ENCODE results near the gene DTNBP1.

Gene DTNBP1

DNA sequence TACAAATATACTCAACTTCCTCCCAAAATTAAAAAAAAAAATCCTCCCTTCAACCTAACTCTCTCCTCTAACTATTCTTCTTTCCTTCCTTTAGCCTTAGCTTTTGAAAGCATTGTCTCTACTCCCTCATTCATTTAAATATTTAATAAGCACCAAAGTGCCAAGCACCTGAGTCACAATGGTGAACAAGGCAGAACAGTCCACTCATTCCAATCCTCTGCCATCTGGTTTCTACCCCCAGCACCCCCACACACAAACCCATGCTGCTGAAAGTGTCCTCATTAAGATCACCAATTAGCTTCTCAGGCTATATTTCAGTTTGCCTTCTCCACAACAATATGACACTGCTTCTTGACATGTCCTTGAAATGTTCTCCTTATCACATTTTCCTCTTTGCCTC is 76.3 kb downstream of the DTNBP1 start:
- DNase-seq = peak; percentile 16

DNA sequence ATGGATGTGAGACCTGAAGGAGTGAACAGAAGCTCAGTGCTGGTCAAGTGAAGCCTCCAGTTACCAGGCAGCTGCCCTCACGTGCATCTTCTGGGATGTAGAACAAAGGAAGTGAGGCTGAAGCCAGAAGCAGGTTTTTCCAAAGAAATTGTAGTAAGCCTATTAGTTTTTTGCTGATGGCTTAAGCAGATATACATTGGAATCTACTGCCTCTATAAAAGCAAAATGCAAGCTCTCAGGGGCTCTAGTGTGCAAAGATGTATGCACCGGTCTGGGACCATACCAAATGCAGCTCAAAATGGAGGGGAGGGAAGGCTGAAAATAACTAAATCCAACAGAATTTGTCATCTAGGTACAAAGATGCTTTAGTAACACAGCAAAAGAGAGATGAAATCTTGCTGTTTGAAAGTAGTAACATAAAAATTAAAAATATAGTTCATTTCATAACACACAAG is 77.0 kb downstream of the DTNBP1 start:
- DNase-seq = no peak

DNA sequence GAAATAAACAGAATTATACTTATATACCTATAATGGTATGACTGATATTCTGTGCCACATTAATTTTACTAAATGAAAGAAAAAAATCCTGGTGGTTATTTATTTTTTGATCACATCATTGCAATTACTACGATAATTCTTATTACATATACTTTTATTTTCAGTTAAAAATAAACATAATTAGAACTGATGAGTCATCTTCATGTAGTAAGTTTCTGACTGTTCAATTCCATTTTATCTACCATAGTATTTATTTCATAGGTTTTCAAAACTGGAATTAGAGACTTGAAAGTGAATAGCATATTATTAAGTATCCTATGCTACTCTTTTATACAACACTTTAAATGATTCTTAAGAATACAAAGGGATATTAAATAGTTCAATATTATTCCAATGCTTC is 80.3 kb downstream of the DTNBP1 start:
- DNase-seq = no peak

DNA sequence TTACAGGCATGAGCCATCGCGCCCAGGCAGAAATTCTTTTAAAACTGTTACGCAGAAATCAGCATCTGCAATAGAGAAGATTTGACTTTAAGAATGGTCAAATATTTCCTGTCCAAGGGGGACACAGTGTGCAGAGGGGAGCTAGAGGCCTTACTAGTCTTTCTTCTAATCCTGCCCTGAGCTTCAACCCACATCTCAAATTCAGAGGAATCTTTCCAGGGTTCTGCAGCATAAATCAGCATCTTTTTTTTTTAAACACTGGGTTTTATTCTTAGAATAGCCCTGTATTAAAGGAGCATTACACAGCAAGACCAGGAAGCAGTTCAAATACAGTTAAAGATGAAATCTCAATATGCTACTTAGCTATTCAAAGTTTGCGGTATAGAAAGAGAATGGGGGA is 81.1 kb downstream of the DTNBP1 start:
- no peak for DNase-seq

DNA sequence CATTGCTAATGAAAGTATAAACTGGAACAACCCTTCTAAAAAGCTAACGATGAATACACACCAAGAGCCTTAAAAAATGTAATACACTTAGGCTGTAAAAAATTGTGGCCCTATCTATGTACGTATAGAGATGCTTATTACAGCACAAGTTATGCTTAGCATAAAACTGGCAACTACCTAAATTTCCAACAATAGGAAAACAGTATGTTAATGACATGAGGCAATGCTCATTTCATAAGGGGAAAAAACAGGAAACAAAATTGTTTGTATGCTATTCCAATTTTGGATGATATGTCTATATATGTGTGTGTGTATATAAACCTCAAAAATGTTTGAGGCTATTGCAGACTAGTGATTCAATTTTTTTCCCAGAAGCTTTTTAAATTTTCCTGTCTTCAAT is 82.5 kb downstream of the DTNBP1 start:
- DNase-seq = no peak

DNA sequence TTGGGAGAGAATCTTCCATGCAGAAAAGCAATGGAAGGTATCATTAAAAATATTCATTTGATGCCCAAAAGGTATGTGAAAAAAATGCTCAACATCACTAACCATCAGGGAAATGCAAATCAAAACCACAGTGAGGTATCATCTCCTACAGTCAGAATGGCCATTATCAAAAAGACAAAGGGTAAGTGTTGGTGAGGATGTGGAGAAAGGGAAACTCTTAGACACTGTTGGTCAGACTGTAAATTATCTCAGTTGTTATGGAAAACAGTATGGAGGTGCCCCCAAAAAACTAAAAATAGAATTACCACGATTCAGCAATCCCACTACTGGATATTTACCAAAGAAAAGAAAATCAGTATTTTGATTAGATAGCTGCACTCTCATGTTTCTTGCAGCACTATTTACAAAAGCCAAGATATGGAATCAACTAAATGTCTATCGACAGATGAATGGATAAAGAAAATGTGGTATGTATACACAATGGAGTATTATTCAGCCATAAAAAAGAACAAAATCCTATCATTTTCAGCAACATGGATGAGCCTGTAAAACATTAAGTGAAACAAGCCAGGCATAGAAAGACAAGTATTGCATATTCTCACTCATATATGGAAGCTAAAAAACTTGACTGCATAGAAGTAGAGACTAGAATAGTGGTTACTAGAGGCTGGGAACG is 84.0 kb downstream of the DTNBP1 start:
- DNase-seq = no peak

DNA sequence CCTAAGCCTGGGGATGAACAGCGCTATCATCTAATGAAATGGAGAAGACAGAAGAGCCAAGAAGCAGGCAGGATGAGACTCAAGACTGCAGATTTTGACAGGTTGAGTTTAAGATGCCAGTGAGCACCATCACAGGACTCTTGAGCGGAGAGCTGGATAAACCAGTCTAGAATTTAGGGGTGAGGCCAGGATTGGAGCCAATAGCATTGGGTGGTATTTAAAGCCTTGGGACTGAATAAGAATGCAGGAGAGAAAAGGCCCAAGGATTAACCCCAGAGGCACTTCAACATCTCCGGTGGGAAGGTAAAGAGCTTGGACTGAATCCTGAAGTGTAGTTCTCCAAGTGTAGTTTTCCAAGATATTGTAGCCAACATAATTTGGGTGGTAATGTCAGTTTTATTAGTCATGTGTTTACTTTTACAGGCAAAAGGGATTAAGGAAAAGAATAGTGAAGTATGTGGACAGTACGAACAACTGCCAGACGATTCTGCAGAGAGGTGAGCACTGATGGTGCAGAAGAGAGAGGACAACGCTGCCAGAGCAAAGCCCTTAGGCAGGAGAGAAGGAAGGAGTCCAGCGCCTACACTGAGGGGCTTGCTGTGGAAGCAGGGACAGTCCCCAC is 85.2 kb downstream of the DTNBP1 start:
- no peak for DNase-seq

DNA sequence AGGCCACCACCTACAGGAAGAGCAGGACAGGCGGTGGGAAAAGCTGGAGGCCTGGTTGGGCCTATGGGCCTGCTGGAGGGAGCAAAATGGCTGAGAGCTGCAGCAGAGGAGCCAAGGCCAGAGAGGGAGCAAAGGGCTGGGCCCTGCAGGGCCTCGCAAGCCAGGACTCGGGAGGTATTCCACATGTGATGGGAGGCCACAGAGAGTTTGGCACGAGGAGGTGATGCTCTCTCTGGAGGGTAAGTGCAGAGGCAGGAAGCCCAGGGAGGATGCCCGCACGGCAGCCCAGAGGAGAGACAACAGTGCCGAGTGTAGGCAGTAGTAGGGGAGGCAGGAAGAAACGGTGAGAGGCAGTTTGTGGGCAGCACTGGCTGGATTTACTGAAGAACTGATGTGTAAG is 85.7 kb downstream of the DTNBP1 start:
- DNase-seq = no peak

DNA sequence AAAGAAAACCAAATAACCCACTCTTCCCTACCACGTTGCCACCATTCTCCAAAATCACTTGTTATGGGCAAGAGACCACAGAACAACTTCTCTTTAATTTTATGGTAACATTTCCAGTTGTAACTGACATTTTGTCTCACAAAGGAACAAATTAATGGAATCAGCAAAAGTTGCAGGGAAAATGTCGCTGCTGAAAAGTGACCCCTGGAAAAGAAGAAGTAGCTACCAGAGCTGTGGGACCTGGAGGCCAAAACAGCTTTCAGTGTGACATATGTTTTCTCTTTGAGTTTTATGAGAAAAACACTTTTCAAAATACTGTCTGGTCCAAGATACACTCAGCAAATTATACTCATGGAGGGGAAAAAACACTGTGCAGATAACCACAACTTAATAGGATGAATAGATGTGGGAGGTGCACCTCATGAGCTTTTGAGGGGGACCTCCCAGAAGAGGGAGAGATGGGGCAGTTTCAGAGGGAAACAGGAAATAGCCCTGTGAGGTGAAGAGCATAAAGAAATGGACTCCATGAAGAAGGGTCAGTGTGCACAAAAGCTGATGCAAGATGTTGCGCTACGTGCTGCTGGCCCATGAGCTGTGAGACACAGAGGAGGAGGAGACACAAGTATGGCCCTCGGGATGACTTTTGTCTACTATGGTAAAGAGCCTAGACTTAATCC is 87.3 kb downstream of the DTNBP1 start:
- DNase-seq = no peak

DNA sequence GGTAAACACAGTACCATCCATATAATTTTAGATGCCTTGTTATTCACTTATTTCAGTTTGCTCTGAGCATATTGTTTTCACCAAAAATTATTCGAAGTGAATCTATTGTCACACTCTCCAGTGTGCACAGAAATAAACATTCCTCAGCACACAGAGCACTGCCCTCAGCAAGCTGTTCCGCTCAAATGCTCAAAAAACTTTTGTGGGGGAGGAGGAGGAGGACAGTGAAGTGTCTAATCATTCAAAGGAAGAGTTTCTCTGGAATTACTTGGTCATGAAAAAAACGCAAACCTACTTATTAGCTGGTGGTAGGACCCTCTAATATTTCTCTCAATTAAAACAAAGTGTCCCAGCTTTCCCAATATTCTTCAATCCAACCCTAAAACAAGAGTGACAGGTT is 88.3 kb downstream of the DTNBP1 start:
- DNase-seq = no peak

DNA sequence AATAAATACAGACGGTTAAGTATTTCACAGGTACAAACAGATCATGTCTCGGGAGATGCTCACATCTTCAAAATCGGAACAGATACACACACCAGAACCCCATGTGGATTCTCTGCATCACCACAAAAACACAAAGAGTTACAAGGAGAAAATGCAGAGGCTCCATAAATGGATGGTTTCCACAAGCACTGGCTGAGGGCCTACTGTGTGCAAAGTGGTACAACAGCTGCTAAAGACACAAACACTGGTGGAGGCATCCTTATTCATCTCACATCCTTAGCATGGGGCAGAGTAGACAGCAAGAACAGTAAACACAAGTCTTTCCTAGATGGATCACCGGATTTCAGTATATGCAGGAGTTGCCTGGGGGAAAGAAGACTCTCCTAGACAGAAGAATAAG is 88.8 kb downstream of the DTNBP1 start:
- no peak for DNase-seq

DNA sequence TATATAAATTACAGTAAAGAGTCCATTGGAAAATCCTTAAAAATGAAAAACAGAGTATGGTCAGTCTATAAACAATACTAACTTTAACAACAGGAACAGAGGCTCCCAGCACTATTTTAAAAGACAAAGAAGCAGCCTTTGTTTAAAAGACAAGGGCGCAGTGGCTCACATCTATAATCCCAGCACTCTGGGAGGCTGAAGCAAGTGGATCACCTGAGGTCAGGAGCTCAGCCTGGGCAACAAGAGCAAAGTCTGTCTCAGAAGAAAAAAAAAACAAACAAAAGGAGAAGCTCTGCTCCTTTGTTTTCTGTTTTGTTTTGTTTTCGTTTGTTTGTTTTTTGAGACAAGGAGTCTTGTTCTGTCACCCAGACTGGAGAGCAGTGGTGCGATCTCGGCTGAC is 89.4 kb downstream of the DTNBP1 start:
- no peak for DNase-seq

DNA sequence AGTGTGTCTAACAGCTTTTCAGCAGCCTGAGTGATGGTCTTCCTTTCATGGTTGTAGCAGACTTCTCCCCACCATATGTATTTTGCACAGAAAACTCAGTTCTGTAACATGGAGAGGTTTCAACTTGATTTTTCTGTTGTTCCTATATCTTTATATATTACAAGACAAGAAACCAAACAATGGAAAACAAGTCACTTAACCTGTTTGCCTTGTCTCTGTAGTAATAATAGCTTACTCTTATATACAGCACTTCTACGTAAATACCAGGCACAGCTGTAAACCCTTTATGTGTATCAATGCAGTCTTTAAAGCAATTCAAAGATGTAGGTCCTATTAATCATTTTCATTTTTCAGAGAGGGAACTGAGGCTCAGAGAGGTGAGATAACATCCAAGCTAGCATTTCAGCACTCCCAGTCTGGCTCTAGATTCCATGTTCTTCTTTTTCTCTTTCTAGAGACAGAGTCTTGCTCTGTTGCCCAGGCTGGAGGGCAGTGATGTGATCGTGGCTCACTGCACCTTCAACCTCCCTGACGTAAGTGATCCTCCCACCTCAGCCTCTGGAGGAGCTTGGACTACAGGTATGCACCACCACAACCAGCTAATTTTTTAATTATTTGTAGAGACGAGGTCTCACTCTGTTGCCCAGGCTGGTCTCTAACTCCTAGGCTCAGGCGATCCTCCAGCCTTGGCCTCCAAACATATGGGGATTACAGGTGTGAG is 90.4 kb downstream of the DTNBP1 start:
- no peak for DNase-seq

DNA sequence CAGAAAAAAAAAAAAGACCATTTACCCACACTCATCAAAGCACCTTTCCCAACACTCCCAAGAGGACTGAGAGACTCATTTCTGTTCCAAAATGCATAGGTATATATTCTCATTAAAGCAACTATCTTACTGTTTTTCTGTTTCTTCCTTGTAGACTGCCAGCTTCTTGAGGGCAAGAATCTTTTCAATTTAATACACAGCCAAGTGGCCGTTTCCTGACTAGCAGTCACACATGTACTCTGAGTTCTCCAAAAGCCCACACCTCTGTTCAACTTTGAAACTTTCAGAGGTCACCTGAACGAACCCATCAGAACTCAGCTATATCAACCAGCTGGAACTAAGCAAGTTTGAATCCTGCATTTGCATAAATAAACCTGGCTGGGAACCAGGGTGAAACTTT is 92.7 kb downstream of the DTNBP1 start:
- no peak for DNase-seq

DNA sequence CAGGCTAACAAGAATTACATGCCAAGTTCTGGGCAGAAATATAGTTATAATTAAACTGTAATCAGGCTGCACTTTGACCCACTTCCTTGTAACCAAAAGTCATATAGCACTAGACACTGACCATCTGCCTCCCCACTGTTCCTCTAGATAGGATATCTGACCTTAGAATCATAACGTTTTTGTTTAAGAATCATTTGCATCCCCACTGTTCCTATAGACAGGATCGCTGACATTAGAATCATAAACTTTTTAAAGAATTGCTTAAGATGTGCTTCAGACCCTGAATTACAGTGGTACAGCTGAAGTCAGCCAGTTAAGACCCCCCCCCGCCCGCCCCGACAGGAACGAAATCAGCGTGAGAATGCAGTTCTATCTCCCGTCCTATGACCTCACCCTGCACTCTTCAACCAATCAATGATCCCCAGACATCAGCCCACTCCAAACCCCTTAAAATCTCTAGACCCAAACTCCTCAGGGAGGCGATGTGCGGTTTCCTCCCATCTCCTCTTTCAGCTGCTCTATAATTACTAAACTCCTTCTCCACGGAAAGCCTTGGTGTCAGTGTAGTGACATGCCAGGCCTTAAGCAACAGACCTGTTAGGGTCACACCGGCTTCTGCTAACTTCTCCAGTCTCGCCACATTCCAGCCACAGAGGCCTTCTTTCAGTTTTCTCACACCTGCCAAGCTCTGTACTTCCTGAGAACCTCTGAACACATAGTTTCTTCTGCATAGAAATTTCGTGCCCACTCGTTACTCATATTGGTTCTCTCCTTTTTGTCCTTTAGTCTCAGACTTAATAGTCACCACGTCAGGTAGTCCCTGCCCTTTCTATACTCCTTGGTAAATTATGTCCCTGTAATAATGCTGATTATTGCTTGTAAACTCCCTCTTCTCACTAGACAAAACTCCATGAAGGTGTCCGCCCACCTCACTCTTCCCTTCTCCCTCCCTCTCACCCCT is 93.5 kb downstream of the DTNBP1 start:
- no peak for DNase-seq

DNA sequence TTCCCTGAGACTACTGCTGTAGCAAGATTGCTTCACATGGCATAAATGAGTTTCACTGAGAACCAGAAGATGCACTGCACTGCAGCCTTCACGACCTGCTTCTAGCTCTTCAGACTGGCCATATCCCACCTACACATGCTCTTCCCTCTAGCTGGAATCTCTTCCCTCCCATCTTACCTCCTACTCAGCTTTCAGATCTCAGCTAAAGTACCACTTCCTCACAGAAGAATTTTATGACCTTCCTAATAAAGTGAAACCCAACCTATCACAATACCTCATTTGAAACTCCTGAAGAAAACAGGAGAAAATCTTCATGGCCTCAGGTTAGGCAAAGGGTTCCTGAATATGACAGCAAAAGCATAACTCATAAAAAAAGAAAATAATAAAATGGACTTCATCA is 99.9 kb downstream of the DTNBP1 start:
- DNase-seq = no peak

DNA sequence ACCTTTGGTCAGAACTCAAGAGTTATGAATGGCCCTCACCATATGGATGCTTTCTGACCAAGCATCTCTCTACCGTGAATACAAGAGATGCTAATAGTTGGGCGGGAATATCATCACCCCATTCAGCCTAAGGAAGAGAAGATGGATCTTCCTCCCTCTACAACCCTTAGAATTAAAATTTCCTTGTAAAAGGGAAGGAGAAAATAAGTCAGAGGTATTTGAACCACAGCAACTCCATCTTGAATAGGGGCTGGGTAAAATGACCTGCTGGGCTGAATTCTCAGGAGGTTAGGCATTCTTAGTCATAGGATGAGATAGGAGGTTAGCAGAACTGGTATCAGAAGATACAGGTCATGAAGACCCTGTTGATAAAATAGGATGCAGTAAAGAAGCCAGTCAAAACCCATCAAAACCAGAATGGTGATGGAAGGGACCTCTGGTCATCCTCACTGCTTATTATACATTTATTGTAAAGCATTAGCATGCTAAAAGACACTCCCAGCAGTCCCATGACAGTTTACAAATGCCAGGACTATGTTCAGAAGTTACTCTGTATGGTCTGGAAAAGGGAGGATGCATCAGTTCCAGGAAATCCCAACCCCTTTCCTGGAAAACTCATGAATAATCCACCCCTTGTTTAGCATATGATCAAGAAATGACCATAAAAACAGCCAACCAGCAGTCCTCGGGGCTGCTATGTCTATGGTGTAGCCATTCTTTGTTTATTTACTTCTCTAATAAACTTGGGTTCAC is 101.2 kb downstream of the DTNBP1 start:
- DNase-seq = no peak

DNA sequence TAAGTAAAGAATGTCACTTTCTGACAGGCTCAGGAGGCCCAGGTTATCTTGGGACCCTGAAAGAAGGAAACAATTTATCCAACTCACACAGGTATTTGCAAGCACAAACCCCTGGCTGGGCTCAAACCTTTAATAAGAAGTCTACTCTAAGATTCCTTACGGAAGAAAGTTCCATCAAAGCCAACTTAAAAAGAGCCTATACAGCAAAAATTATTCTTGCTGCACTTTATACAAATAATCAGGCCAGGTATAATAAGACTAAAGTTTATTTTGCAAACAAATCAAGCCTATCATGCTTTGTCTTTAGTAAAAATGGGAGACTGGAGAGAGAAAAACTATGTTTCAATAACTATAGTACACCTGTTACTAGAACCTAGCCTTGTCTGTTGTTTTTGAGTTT is 102.1 kb downstream of the DTNBP1 start:
- DNase-seq = no peak

DNA sequence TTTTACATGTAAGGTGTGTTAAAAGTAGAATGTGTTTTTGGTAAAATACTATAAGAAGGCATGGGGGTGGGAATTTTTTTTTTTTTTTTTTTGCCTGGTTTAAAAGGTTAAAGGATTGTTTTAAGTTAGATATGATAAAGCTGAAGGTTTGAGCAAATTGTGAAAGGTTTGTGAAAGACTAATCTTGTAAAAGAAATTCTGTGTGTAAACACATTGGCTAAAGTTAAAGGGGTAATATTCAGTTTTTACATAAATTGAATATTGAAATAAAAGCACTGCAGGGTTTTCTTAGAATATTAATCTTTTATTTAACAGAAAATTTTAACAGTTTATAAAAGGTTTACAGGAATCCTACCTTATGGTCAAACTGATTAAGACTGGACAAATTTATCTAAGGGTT is 105.7 kb downstream of the DTNBP1 start:
- no peak for DNase-seq

DNA sequence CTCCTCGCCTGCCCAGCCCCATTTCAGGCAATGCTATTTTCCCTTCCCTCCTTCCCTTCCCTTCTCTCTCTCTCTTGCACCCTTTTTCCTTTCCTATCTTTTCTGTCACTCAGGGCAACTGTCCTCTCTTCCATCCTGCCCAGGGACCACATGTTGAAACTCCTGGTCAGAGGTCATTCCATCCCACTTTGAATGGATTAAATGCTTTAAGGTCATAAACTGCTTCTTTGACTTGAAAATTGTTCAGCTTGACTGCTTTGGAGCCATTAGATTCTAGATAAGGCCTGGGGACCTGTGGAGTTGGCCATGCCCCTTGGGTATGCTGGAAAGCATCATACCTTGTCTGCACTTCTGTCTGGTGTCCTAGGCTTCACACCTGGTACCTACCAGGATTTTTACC is 106.1 kb downstream of the DTNBP1 start:
- no peak for DNase-seq

DNA sequence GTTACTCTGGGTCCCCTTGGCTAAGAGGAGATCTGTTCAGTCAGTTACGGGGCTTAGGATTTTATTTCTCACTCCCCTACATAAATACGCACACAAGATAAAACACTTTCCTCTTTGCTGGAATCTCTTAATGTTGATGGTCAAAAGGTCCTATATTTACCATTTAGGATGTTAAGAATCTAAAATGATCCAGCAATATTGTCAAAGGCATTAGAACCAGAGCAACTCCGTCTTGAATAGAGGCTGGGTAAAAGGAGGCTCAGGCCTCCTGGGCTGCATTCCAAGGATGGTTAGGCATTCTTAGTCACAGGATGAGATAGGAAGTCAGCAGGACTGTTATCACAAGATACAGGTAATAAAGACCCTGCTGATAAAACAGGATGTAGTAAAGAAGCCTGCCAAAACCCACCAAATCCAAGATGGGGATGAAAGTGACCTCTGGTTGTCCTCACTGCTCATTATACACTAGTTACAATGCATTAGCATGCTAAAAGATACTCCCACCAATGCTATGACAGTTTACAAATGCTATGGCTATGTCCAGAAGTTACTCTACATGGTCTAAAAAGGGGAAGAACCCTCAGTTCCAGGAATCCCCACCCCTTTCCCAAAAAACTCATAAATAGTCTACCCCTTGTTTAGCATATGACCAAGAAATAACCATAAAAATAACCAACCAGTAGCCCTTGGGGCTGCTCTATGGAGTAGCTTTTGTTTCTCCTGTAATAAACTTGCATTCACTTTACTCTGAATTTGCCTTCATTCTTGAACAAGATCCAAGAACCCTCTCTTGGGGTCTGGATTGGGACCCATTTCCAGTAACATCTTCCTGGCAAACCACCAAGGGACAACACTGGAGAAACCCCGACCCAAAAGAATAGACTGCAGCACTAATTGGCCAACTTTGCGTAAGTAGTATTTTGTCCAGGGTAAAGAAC is 107.5 kb downstream of the DTNBP1 start:
- DNase-seq = no peak
